CD4-positive, alpha-beta T cell treated with Interleukin-4 for 1 hour (primary cell): Measurements from ENCODE around the gene SELENOM.
"Not testable (repeated sequence)": the region's sequence is repeated elsewhere in the genome, so short reads cannot be mapped to it uniquely, and the experiment has no call there.

ENCODE experiments used
- DNase-seq, 2 donors: peaks; one replicate each; pipeline ENCODE4 v3.0.0-alpha.2; 2020 to 2022

The SELENOM gene

DNA sequence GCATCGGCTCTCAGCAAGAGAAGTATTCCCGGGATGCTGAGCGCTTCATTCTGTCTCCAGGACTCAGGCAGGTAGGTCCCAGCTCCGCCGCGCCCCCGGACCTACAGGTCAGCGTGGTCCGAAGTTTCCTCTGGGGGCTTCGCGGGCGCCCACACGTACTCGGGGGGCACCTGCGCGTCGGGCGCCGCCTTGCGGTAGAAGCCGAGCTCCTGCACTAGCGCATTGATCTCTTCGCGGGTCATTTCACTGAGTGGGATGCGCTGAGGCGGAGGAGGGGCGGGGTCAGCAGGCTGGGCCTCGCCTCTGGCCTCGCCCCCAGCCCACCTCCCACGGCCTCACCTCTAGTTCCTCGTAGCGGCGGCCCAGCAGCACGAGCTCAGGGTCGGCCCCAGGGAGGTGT, 2.5 kb downstream of the SELENOM start:
- DNase-seq: peak in 1 of 2 donors; percentile 22

DNA sequence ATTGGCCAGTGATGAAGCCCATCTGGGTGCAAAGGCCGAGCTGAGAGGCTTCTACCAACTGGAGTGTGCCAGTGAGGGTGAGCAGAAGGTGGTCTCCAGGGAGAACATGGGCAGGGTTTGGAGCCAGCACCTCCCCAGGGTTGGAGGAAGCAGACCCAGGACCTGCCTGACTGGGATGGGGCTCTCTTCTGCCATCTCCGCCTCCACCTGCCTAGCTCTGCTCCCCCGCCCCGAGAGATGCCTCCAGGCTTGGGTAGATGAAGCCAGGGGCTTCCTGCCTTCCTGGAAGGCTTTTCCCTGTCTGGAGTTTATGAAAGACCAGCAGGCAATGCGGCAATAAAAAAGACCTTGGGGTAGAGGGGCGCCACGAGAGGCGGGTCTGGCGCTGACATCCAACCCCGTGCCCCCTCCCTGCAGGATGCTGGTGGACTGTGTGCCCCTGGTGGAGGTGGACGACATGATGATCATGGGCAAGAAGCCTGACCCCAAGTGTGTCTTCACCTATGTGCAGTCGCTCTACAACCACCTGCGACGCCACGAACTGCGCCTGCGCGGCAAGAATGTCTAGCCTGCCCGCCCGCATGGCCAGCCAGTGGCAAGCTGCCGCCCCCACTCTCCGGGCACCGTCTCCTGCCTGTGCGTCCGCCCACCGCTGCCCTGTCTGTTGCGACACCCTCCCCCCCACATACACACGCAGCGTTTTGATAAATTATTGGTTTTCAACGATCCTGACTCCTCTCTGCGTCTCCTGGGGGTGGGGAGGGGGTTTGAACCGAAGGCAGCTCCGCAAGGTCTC, 3.3 kb downstream of the SELENOM start:
- DNase-seq: no peak

DNA sequence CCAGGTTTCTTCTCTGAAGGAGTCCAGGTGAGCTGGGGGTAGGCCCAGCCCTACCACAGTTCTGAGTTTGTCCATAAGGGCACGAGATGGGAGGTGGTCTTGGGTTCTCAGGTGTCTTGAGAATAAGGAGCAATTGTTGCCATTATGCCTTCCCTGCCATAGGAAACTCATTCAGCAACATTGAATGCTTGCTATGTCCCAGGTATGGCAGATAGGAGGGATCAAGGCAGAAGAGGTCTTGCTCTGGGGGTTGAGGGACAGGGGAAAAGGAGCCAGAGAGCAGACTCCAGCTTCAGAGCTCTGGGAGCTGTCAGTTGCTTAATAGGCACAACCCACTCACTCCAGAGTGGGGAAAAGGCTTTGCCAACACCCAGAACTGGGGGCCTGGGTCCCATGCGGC, 4.3 kb downstream of the SELENOM start:
- no peak for DNase-seq

DNA sequence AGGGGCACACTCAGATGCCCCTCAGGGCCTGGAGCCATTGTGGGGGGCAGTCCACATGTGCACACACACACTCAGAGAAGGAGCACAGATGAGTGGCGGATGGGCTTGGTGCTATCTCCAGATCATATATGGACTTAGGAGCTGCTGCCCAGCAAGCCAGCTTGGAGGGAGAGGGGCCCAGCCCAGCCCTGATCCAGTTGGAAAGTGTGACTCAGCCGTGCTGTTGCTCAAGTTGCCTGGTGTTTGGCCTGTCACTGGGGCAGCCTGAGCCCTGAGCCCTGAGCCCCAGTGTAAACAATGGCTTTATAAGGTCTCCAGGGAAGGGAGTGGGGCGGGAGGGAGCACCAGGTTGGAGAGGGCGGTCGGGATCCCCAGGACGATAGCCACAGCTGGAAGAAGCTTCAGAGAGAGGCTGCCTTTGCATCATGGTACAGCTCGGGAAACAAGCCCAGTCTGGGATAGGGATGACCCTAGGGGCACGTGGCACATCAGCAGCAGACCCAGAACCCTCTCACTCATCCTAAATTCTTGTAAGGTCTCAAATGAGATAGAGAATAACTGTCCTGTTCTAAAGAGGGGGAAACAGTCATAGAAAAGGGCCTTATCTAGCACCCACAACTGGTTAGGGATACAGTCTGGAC, 4.8 kb downstream of the SELENOM start:
- DNase-seq: no peak

DNA sequence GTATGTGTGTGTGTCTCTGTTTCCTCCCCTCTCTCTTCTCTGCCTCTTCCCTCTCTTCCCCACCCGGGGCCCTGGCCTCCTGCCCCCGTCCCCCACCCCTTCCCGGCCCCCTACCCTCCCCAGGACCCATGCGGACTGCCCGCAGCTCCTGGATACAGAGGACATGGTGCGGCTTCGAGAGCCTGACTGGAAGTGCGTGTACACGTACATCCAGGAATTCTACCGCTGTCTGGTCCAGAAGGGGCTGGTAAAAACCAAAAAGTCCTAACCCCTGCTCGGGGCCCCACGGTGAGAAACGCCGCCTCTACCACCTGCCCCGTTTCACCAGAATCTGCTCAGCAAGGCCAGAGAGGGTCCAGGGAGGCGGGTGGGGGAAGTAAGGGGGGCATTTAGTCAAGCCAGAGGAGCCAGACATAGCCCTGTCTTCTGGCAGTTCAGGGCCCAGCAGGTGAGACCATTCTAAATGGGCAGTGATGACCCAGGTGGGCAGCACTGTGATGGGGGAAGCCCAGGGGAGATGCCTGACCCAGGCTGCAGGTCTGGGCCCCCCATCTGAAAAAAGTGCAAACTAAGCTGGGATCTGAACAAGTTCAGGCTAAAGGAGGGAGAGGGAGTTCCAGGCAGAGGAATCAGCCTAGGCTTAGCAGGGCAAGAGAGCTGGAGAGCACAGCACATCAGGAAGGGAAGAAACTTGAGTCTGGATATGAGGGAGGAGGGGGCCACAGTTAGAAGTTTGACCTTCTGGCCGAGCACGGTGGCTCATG, 6.4 kb downstream of the SELENOM start:
- DNase-seq: no peak

DNA sequence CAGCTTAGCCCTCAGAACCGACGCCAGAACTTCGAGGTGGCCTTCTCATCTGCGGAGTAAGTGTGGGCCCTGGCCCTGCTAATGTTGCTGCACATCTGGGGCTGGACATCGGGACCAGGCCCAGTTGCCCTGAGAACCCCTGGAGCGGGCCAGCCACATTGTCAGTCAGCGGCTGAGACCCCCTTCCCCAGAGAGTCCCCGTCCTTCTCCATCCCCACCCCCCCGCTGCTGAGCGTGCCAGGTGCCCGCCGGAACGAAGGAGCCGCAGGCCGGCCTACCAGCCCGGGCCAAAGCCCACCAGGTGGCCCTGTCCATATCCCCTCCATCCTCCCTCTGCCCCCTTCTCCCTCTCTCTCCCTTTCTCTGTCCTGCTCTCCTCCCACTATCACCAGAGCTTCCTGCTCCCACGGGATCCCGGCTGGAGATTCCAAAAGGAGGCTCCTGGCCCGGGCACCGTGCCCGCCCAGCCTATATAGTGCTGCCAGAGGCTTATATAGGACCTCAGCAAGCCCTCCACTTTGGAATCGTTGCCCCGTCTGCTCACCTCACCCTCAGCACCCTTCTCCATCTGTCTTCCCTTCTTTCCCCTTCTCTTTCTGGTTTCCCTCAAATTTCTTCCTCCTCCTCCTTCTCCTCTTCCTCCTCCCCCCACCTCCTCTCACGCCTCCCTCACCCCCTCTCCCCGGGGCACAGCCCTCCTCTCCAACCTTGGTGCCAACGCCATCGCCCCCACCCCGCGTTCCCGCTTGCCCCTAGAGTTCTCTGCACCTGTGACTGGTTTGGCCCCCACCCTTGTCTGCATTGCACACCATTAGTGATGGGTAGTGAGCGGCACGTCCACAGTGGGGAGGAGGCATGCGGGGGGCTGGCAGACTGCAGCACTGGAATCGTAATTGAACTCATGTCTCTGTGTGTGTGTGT, 7.3 kb downstream of the SELENOM start:
- DNase-seq: no peak

DNA sequence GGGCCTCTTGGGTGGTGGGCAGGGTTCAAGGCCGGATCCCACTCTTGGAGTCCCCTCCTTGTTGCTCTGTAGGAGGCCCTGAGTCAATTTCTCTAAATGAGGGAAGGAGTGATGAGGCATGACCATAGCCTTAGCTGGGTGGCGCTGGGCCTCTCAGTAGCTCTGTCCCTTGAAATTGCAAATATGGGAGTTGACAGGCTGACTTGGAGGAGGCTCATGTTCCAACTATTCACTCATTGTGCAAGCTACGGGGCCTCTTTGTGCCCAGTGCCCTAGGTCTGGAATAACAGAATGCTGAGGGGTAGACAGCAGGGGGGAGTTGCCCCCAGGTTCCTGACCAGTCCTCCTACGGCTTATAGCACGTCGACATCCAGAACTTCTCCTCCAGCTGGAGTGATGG, 8.0 kb downstream of the SELENOM start:
- DNase-seq: no peak

DNA sequence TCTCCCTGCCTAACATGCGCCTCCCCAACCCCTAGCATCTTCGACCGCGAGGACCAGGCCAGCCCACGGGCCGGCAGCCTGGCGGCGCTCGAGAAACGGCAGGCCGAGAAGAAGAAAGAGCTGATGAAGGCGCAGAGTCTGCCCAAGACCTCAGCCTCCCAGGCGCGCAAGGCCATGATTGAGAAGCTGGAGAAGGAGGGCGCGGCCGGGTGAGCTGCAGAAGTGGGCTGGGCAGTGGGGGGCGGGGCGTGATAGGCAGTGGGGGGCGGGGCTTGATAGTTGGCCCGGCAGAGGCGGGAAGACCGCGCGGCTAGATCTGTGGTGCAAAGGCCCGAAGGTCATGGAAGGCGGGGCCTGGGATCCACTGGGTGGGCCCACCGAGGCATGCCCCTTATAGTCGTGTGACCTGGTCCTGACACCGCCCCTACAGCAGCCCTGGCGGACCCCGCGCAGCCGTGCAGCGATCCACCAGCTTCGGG, 8.7 kb downstream of the SELENOM start:
- no peak for DNase-seq

DNA sequence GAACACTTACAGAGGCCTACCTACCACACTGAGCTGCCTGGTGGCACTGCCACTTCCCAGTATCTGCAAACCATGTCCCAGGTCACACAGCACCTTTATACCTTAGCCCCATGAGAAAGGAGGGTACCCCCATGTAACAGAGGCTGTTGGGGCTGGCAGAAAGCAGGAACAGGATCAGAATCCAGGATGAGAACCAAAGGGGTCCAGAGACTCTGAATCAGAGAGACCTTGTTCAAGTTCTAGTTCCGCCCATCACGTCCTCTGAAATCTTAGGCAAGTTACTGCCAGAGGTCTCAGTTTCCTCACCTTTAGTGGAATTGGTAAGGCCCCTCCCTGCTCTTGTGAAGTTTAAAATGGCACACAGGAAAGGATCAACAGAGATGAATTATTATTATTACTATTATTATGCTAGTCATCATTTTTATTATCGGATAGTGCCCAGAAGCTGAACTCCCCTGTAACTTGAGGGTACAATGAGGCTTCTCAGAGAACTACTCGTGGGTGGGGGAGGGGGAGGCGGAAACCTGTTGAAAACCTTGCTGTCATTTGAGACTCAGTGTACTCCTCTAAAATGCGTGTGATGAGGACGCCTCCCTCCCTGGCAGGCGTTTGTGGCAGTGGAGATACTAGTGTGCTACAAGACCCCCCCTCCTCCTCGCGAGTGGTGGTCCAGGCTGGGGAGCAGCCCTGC, 9.3 kb downstream of the SELENOM start:
- no peak for DNase-seq

DNA sequence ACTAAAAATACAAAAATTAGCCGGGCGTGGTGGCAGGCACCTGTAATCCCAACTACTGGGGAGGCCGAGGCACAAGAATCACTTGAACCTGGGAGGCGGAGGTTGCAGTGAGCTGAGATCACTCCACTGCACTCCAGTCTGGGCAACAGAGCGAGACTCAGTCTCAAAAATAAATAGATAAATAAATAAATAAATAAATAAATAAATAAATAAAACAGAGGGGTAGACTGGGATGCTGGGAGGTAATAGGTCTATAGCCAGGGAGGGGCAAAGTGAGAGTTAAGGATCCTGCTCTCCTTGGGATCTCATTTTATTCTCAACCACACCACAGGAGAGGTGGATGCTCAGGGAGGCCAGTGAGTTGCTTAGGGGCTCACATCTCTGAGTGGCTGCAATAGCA, 9.8 kb downstream of the SELENOM start:
- DNase-seq: not testable (repeated sequence)

DNA sequence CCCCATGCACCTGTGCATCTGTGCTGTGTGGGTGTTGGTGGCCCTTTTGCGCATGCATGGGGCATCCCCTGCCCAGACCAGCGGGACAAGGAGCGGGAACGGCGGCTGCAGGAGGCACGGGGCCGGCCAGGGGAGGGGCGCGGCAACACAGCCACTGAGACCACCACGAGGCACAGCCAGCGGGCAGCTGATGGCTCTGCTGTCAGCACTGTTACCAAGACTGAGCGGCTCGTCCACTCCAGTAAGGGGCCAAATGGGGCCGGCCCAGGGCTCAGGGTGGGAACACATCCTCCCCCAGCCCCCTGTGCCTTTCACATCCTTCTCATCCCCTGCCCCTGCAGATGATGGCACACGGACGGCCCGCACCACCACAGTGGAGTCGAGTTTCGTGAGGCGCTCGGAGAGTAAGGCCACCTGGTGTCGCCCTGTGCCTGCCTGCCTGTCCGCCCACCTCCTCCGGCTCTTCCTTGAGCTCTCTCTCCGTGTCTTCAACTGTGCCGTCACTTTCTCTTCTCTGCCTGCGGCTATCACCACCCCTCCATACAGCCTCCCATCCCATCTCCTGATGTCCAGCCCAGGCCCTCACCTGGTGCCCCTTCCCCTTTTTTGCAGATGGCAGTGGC, 10.6 kb downstream of the SELENOM start:
- DNase-seq: no peak

DNA sequence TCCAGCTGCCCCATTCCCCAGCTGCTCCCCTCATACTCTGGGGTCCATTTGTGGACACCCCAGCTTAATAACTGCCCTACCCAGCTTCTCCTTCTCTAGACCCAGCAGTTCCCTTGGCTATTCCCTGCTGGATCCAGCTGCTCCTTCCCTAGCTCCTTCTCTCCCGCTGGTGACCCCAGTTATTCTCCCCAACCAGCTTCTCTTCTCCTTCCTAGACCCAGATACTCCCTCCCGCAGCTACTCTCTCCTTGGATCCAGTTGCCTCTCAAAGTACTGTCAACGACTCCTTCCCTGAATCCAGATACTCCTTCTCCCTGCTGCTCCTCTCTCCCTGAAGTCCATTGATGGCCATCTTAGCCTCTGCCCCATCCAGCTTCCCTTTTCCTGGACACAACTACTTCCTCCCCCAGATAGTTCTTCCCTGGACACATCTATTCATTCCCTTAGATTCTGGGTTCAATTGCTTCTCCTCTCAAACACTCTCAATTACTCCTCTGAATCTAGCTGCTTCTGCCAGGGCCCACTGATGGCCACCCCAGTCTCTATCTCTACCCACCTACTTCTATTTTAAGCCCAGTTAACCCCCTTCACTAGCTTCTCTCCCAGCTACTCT, 11.6 kb downstream of the SELENOM start:
- DNase-seq: no peak

DNA sequence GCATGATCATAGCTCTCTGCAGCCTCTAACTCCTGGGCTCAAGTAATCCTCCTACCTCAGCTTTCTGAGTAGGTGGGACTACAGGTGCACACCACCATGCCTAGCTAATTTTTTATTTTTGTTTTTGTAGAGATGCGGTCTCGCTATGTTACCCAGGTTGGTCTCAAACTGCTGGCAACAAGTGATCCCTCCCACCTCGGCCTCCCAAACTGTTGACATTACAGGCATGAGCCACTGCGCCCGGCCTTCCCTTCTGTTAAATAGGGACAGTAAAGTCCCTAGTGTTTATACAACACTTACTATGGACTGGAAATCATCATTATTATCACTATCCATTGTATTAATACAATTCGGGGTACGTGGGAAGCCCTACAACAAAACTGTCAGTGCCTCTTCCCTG, 12.6 kb downstream of the SELENOM start:
- no peak for DNase-seq

DNA sequence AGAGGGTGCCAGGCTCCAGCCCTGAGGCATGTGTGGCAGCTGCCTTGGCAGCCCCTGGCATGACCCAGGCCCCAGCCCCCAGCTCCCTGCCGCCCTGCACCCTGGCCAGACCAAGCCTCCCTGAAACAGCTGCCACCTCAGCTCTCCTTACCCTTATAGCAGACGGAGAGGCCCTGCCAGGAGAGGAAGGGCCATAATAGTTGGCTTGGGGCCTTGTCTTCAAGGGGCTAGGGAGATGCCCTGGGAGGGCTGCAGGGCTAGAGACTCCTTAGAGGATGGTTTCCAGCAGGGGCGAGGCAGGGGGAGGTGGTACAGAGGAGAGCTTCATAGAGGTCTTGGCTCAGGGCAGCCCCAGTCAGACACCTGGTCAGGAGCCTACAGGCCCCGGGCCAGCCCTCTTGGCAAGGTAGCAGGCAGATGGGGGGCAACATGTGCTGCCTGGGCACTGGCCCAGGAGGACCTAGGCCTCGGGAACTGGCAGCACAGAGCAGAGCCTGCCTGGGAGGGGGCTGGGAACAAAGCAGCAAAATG, 13.3 kb downstream of the SELENOM start:
- no peak for DNase-seq

DNA sequence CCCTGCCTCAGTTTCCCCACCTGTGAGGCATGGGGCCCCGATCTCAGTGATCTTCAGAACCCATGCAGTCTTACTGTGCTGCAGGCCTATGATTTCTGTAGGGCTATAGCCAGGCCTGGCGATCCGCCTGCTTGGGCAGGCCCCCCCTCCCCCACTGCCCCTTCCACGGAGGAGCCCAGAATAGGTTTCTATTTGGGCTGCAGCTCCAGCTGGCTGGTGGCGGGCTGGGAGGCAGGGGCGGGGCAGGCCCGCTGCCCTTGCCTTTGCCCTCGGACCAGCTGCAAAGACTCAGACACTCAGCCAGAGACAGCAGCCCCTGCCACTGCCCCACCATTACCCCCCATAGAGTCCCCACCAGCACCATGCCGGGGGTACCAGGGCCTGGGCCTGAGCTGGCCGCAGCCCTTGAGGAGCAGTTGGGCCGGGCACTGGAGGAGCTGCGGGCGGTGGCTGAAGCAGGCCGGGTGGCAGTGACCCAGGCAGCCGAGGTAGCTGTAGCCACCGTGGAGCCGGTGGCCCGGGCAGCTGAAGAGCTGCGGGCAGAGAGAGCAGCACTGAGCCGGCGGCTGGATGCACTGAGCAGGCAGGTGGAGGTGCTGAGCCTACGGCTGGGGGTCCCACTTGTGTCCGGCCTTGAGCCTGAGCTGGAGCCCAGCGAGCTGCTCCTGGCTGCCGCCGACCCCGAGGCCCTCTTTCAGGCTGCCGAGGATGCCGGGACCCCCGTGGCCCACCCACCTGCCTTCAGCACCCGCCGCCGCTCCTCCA, 14.1 kb downstream of the SELENOM start:
- no peak for DNase-seq

DNA sequence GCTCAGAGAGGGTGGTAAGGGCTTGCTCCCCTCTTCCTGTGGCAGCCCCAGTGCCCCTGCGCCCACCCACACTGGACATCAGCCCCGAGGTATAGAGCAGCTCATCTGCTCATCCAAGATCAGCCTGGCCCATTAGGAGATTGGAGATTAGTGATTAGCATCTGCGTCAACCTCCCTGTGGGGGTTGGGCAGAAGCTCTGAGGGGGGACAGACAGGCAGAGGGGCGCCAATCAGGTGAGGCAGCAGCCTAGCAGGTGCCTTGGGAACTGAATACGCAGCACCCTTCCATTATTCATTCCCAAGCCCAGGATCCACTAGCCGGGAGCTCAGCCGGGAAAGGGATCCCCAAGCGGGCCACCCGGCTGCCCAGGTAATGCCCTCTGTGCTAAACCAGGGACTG, 15.2 kb downstream of the SELENOM start:
- DNase-seq: no peak

DNA sequence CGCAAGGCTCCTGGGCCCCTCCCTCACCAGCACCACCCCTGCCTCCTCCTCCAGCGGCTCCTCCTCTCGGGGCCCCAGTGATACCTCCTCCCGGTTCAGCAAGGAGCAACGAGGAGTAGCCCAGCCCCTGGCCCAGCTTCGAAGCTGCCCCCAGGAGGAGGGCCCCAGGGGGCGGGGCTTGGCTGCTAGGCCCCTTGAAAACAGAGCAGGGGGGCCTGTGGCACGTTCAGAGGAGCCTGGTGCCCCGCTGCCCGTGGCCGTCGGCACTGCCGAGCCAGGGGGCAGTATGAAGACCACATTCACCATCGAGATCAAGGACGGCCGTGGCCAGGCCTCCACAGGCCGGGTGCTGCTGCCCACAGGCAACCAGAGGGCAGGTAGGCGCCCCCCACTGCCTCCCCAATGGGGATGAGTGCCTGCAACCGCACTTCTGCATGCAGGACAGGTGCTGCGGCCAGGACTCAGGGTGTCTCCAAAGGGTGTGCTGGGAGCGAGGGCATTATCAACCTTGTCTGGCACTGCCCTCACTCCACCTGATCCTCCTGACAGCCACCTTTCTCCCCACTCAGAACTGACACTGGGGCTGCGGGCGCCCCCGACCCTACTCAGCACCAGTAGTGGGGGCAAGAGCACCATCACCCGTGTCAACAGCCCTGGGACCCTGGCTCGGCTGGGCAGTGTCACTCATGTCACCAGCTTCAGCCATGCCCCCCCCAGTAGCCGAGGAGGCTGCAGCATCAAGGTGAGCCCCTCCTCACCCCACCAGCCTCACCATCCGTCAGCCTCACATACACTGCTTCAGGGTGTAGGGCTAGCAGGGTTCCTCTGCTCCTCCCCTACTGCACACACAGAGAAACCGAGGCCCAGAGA, 16.0 kb downstream of the SELENOM start:
- no peak for DNase-seq

DNA sequence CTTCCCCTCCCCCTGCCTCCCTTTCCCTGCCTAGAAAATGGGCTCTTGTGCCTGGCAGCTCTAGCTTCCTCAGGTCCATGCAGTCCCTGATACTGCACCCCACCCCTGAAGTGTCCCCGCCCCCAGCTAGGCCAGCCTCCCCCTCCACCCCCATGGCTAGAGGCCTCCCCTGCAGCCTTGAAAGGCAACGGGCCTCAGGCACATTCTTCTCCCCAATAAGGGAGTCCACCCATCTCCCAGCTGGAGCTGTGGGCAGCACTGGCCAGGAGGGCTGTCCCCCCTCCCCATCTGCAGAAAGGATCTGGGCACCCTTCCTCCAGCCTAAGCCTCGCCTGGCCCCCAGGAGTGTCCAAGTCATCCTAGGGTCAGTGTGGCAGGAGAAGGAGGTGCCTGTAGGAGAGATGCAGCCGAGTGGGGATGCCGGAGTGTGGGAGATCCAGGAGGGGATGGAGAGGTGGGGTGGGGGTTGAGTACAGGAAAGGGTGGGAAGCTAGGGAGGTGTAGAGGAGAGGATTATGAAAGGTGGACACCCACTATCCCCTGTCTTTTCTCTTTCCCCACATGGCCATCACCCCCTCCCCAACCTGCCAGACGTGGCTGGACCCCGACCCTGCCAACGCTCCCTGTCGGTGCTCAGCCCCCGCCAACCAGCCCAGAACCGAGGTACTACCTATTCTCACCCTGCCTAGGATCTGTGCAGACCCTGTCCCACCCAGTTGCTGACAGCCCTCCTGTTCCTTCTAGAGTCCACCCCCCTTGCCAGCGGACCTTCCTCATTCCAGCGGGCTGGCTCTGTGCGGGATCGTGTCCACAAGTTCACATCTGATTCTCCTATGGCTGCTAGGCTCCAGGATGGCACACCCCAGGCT, 16.9 kb downstream of the SELENOM start:
- DNase-seq: no peak
